ENCODE data around the gene PLD3. TPM values are rescaled to one million over a fixed set of nuclear protein-coding genes. Genes with fewer than 3 reads are reported as not detected.
"Not testable (repeated sequence)": the region's sequence is repeated elsewhere in the genome, so short reads cannot be mapped to it uniquely, and the experiment has no call there.

PLD3 gene
- total RNA-seq, 1 donor from 2014 or later = 169 TPM

- ATAC-seq (no peak), DNase-seq (ENCODE audit: missing footprints) (no peak)
- intact Hi-C loops (cut with DNase I) = no loop called here
Observed at GRCh38 chr19:40323705-40324104, 24.8 kb upstream of the PLD3 start.

GRCh38 chr19:40326201-40326600 is 22.3 kb upstream of the PLD3 start:
- no peak for DNase-seq (ENCODE audit: missing footprints)
- ATAC-seq = no peak
- intact Hi-C loops (cut with DNase I) = no loop called here

GRCh38 chr19:40331052-40331451 is 17.4 kb upstream of the PLD3 start:
- ATAC-seq (no peak), DNase-seq (ENCODE audit: missing footprints) (no peak)
- intact Hi-C loops (cut with DNase I) = no loop called here

GRCh38 chr19:40332669-40333068 is 15.8 kb upstream of the PLD3 start:
- ATAC-seq (no peak), DNase-seq (ENCODE audit: missing footprints) (no peak)
- intact Hi-C loops (cut with DNase I) = no loop called here

- ATAC-seq; DNase-seq (ENCODE audit: missing footprints); intact Hi-C loops (cut with DNase I): not testable (repeated sequence)
Observed at GRCh38 chr19:40333083-40333482, 15.4 kb upstream of the PLD3 start.

- ATAC-seq (no peak), DNase-seq (ENCODE audit: missing footprints) (no peak)
- intact Hi-C loops (cut with DNase I) = no loop called here
Observed at GRCh38 chr19:40335101-40335500, 13.4 kb upstream of the PLD3 start.

GRCh38 chr19:40335855-40336600 is 12.5 kb upstream of the PLD3 start:
- intact Hi-C loops (cut with DNase I) = no loop called here
- DNase-seq (ENCODE audit: missing footprints) (no peak), ATAC-seq (no peak)

GRCh38 chr19:40336601-40336900 is 11.9 kb upstream of the PLD3 start:
- no peak for DNase-seq (ENCODE audit: missing footprints)
- intact Hi-C loops (cut with DNase I) = no loop called here
- no peak for ATAC-seq

- no peak for ATAC-seq
- intact Hi-C loops (cut with DNase I) = no loop called here
- no peak for DNase-seq (ENCODE audit: missing footprints)
Observed at GRCh38 chr19:40337107-40337506, 11.4 kb upstream of the PLD3 start.

GRCh38 chr19:40337594-40337993 is 10.9 kb upstream of the PLD3 start:
- intact Hi-C loops (cut with DNase I) = no loop called here
- no peak for DNase-seq (ENCODE audit: missing footprints)
- ATAC-seq = no peak

- intact Hi-C loops (cut with DNase I) = no loop called here
- no peak for ATAC-seq
Observed at GRCh38 chr19:40339018-40339728, 9.3 kb upstream of the PLD3 start.

GRCh38 chr19:40341601-40342482 is 6.7 kb upstream of the PLD3 start:
- ATAC-seq (peak; percentile 94), DNase-seq (ENCODE audit: missing footprints) (peak; percentile 84)
- intact Hi-C loops (cut with DNase I) = loop anchor here (2.0 kb wide), 1 partner anchor 125 kb away; the partner anchor contains the start of gene SPTBN4

More at GRCh38 chr19:40339018-40339728, 9.3 kb upstream of the PLD3 start:
- no peak for DNase-seq (ENCODE audit: missing footprints)

- no peak for ATAC-seq
- intact Hi-C loops (cut with DNase I) = no loop called here
- DNase-seq (ENCODE audit: missing footprints) = no peak
Observed at GRCh38 chr19:40342644-40343311, 5.7 kb upstream of the PLD3 start.

GRCh38 chr19:40344422-40344821 is 4.1 kb upstream of the PLD3 start:
- no peak for ATAC-seq
- DNase-seq (ENCODE audit: missing footprints) = no peak
- intact Hi-C loops (cut with DNase I) = no loop called here

- no peak for DNase-seq (ENCODE audit: missing footprints)
- ATAC-seq = no peak
- intact Hi-C loops (cut with DNase I) = loop anchor here (1.0 to 5.0 kb wide), 2 partner anchors 54 to 73 kb away; no protein-coding TSS in a partner anchor
Observed at GRCh38 chr19:40348961-40349507, 539 bp downstream of the PLD3 start.

- intact Hi-C loops (cut with DNase I) = no loop called here
- DNase-seq (ENCODE audit: missing footprints) (no peak), ATAC-seq (no peak)
Observed at GRCh38 chr19:40355975-40356680, 7.6 kb downstream of the PLD3 start.

- DNase-seq (ENCODE audit: missing footprints) = no peak
- ATAC-seq = no peak
- intact Hi-C loops (cut with DNase I) = no loop called here
Observed at GRCh38 chr19:40356681-40357595, 8.4 kb downstream of the PLD3 start.
